HEK293 (cell line): Measurements from ENCODE around the gene PAAF1.

ENCODE experiments used
- ATF2 ChIP-seq: fragments of 450-650 bp; formaldehyde crosslinking; IDR thresholded peaks from 2 replicates; pipeline ENCODE4 v1.5.1; 2016; ENCODE audit warnings: missing biosample characterization, missing genetic modification characterization, low read depth
- GLI4 ChIP-seq: fragments of 450-650 bp; formaldehyde crosslinking; IDR thresholded peaks from 2 replicates; pipeline ENCODE4 v1.5.1; 2016; ENCODE audit warnings: missing biosample characterization, missing genetic modification characterization
- GLIS2 ChIP-seq: fragments of 450-650 bp; formaldehyde crosslinking; IDR thresholded peaks from 2 replicates; pipeline ENCODE4 v1.5.1; 2016; ENCODE audit warnings: missing biosample characterization, missing genetic modification characterization
- KLF10 ChIP-seq: fragments of 450-650 bp; IDR thresholded peaks from 2 replicates; pipeline ENCODE4 v1.5.1; 2018; ENCODE audit warnings: missing biosample characterization, mild to moderate bottlenecking, missing genetic modification characterization
- SCRT2 ChIP-seq: fragments of 450-650 bp; formaldehyde crosslinking; IDR thresholded peaks from 2 replicates; pipeline ENCODE4 v1.5.1; 2016; ENCODE audit warnings: missing biosample characterization, missing genetic modification characterization
- TCF7L2 ChIP-seq: IDR thresholded peaks from 2 replicates; pipeline ENCODE4 v1.6.1; 2011; ENCODE audit warnings: low read depth, mild to moderate bottlenecking, inconsistent platforms, low read length, moderate library complexity, borderline replicate concordance
- ZBTB48 ChIP-seq: fragments of 450-650 bp; formaldehyde crosslinking; IDR thresholded peaks from 2 replicates; pipeline ENCODE4 v1.5.1; 2016; ENCODE audit warnings: missing biosample characterization, missing genetic modification characterization
- ZBTB7A ChIP-seq: fragments of 450-650 bp; formaldehyde crosslinking; IDR thresholded peaks from 2 replicates; pipeline ENCODE4 v1.5.1; 2016; ENCODE audit warnings: low read depth, missing biosample characterization, missing genetic modification characterization
- ZNF10 ChIP-seq: fragments of 450-650 bp; formaldehyde crosslinking; IDR thresholded peaks from 2 replicates; pipeline ENCODE4 v1.5.1; 2017; ENCODE audit warnings: missing biosample characterization, missing genetic modification characterization
- ZNF146 ChIP-seq: fragments of 450-650 bp; formaldehyde crosslinking; IDR thresholded peaks from 2 replicates; pipeline ENCODE4 v1.5.1; 2016; ENCODE audit warnings: missing biosample characterization, missing genetic modification characterization
- ZNF266 ChIP-seq: fragments of 450-650 bp; formaldehyde crosslinking; IDR thresholded peaks from 2 replicates; pipeline ENCODE4 v1.5.1; 2016; ENCODE audit warnings: missing biosample characterization, missing genetic modification characterization, low read depth
- ZNF350 ChIP-seq: fragments of 450-650 bp; formaldehyde crosslinking; IDR thresholded peaks from 2 replicates; pipeline ENCODE4 v1.5.0; 2017; ENCODE audit warnings: missing biosample characterization, mild to moderate bottlenecking, missing genetic modification characterization
- ZNF37A ChIP-seq: fragments of 450-650 bp; IDR thresholded peaks from 2 replicates; pipeline ENCODE4 v1.5.1; 2018; ENCODE audit warnings: missing biosample characterization, missing genetic modification characterization
- ZNF394 ChIP-seq: fragments of 450-650 bp; formaldehyde crosslinking; IDR thresholded peaks from 2 replicates; pipeline ENCODE4 v1.5.1; 2016; ENCODE audit warnings: missing biosample characterization, missing genetic modification characterization, mild to moderate bottlenecking, moderate library complexity, borderline replicate concordance
- ZNF404 ChIP-seq: fragments of 450-650 bp; formaldehyde crosslinking; IDR thresholded peaks from 2 replicates; pipeline ENCODE4 v1.5.1; 2017; ENCODE audit warnings: missing biosample characterization, missing genetic modification characterization
- ZNF433 ChIP-seq: fragments of 450-650 bp; formaldehyde crosslinking; IDR thresholded peaks from 2 replicates; pipeline ENCODE4 v1.5.1; 2016; ENCODE audit warnings: missing biosample characterization, missing genetic modification characterization, low read depth
- ZNF510 ChIP-seq: fragments of 450-650 bp; formaldehyde crosslinking; IDR thresholded peaks from 2 replicates; pipeline ENCODE4 v1.5.1; 2018; ENCODE audit warnings: mild to moderate bottlenecking, missing genetic modification characterization, missing biosample characterization; ENCODE audit not compliant: insufficient replicate concordance
- ZNF600 ChIP-seq: fragments of 450-650 bp; formaldehyde crosslinking; IDR thresholded peaks from 2 replicates; pipeline ENCODE4 v1.5.1; 2016; ENCODE audit warnings: missing biosample characterization, missing genetic modification characterization
- ZNF623 ChIP-seq: fragments of 450-650 bp; formaldehyde crosslinking; IDR thresholded peaks from 2 replicates; pipeline ENCODE4 v1.5.1; 2016; ENCODE audit warnings: missing biosample characterization, missing genetic modification characterization
- ZNF670 ChIP-seq: fragments of 450-650 bp; formaldehyde crosslinking; IDR thresholded peaks from 2 replicates; pipeline ENCODE4 v1.5.1; 2016; ENCODE audit warnings: missing biosample characterization, missing genetic modification characterization, low read depth
- ZNF792 ChIP-seq: fragments of 450-650 bp; formaldehyde crosslinking; IDR thresholded peaks from 2 replicates; pipeline ENCODE4 v1.5.1; 2016; ENCODE audit warnings: missing biosample characterization, missing genetic modification characterization
- TF ChIP-seq, protein P1 (sequence below): fragments of 450-650 bp; formaldehyde crosslinking; IDR thresholded peaks from 2 replicates; pipeline ENCODE4 v1.5.1; 2016; ENCODE audit warnings: missing biosample characterization, missing genetic modification characterization, low read depth
- TF ChIP-seq, protein P2 (sequence below): fragments of 450-650 bp; formaldehyde crosslinking; optimal IDR thresholded peaks from 2 replicates; pipeline ENCODE3; 2016; ENCODE audit warnings: missing biosample characterization, mild to moderate bottlenecking, missing genetic modification characterization
- TF ChIP-seq, protein P3 (sequence below): fragments of 450-650 bp; formaldehyde crosslinking; IDR thresholded peaks from 2 replicates; pipeline ENCODE4 v1.5.1; 2016; ENCODE audit warnings: missing biosample characterization, missing genetic modification characterization, borderline replicate concordance
- TF ChIP-seq, protein P4 (sequence below): fragments of 450-650 bp; formaldehyde crosslinking; IDR thresholded peaks from 2 replicates; pipeline ENCODE4 v1.5.1; 2016; ENCODE audit warnings: missing biosample characterization, missing genetic modification characterization
- TF ChIP-seq, protein P5 (sequence below): fragments of 450-650 bp; formaldehyde crosslinking; IDR thresholded peaks from 2 replicates; pipeline ENCODE4 v1.5.1; 2016; ENCODE audit warnings: missing biosample characterization, missing genetic modification characterization

The PAAF1 gene

GRCh38 chr11:73876424-73877310, at the start of gene PAAF1, which contains the start of gene COA4 (continued):
- TF ChIP-seq, protein P1, sequence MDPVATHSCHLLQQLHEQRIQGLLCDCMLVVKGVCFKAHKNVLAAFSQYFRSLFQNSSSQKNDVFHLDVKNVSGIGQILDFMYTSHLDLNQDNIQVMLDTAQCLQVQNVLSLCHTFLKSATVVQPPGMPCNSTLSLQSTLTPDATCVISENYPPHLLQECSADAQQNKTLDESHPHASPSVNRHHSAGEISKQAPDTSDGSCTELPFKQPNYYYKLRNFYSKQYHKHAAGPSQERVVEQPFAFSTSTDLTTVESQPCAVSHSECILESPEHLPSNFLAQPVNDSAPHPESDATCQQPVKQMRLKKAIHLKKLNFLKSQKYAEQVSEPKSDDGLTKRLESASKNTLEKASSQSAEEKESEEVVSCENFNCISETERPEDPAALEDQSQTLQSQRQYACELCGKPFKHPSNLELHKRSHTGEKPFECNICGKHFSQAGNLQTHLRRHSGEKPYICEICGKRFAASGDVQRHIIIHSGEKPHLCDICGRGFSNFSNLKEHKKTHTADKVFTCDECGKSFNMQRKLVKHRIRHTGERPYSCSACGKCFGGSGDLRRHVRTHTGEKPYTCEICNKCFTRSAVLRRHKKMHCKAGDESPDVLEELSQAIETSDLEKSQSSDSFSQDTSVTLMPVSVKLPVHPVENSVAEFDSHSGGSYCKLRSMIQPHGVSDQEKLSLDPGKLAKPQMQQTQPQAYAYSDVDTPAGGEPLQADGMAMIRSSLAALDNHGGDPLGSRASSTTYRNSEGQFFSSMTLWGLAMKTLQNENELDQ (tag by site-specific recombination), result no peak
- TF ChIP-seq ZNF404 (tag by site-specific recombination) (no peak), ATF2 (tag by site-specific recombination) (no peak), GLIS2 (tag by site-specific recombination) (peak; percentile 49; the same call in 1 of the 2 replicates), ZNF623 (no peak), ZNF433 (tag by site-specific recombination) (no peak), ZNF350 (tag by site-specific recombination) (no peak), ZBTB48 (tag by site-specific recombination) (peak; percentile 82), ZNF394 (tag by site-specific recombination) (no peak), KLF10 (peak; percentile 24; the same call in 1 of the 2 replicates), GLI4 (no peak), TCF7L2 (peak; percentile 98), ZNF266 (tag by site-specific recombination) (no peak), ZNF510 (tag by site-specific recombination) (no peak), ZNF37A (tag by site-specific recombination) (no peak), ZNF600 (tag by site-specific recombination) (peak; percentile 90), ZNF146 (no peak), ZNF792 (tag by site-specific recombination) (no peak), SCRT2 (tag by site-specific recombination) (peak; percentile 98), ZNF10 (tag by site-specific recombination) (no peak), ZNF670 (tag by site-specific recombination) (no peak), ZBTB7A (no peak)
- TF ChIP-seq, protein P2, sequence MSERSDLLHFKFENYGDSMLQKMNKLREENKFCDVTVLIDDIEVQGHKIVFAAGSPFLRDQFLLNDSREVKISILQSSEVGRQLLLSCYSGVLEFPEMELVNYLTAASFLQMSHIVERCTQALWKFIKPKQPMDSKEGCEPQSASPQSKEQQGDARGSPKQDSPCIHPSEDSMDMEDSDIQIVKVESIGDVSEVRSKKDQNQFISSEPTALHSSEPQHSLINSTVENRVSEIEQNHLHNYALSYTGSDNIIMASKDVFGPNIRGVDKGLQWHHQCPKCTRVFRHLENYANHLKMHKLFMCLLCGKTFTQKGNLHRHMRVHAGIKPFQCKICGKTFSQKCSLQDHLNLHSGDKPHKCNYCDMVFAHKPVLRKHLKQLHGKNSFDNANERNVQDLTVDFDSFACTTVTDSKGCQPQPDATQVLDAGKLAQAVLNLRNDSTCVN, result peak; percentile 93
- TF ChIP-seq, protein P3, sequence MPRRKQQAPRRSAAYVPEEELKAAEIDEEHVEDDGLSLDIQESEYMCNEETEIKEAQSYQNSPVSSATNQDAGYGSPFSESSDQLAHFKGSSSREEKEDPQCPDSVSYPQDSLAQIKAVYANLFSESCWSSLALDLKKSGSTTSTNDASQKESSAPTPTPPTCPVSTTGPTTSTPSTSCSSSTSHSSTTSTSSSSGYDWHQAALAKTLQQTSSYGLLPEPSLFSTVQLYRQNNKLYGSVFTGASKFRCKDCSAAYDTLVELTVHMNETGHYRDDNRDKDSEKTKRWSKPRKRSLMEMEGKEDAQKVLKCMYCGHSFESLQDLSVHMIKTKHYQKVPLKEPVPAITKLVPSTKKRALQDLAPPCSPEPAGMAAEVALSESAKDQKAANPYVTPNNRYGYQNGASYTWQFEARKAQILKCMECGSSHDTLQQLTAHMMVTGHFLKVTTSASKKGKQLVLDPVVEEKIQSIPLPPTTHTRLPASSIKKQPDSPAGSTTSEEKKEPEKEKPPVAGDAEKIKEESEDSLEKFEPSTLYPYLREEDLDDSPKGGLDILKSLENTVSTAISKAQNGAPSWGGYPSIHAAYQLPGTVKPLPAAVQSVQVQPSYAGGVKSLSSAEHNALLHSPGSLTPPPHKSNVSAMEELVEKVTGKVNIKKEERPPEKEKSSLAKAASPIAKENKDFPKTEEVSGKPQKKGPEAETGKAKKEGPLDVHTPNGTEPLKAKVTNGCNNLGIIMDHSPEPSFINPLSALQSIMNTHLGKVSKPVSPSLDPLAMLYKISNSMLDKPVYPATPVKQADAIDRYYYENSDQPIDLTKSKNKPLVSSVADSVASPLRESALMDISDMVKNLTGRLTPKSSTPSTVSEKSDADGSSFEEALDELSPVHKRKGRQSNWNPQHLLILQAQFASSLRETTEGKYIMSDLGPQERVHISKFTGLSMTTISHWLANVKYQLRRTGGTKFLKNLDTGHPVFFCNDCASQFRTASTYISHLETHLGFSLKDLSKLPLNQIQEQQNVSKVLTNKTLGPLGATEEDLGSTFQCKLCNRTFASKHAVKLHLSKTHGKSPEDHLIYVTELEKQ (tag by site-specific recombination), result no peak
- TF ChIP-seq, protein P4, sequence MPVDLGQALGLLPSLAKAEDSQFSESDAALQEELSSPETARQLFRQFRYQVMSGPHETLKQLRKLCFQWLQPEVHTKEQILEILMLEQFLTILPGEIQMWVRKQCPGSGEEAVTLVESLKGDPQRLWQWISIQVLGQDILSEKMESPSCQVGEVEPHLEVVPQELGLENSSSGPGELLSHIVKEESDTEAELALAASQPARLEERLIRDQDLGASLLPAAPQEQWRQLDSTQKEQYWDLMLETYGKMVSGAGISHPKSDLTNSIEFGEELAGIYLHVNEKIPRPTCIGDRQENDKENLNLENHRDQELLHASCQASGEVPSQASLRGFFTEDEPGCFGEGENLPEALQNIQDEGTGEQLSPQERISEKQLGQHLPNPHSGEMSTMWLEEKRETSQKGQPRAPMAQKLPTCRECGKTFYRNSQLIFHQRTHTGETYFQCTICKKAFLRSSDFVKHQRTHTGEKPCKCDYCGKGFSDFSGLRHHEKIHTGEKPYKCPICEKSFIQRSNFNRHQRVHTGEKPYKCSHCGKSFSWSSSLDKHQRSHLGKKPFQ (tag by site-specific recombination), result no peak
- TF ChIP-seq, protein P5, sequence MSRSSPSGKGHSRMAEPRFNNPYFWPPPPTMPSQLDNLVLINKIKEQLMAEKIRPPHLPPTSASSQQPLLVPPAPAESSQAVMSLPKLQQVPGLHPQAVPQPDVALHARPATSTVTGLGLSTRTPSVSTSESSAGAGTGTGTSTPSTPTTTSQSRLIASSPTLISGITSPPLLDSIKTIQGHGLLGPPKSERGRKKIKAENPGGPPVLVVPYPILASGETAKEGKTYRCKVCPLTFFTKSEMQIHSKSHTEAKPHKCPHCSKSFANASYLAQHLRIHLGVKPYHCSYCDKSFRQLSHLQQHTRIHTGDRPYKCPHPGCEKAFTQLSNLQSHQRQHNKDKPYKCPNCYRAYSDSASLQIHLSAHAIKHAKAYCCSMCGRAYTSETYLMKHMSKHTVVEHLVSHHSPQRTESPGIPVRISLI (tag by site-specific recombination), result no peak
